ENCODE results near the gene DSG2. TPM values are rescaled to one million over a fixed set of nuclear protein-coding genes. Genes with fewer than 3 reads are reported as not detected.

DSG2 gene
- total RNA-seq, 2 experiments from 2014 or later: 0.11 to 0.14 TPM

GRCh38 chr18:31454066-31454708 lies 43.8 kb upstream of the DSG2 start:
- no peak overlapping the region for H3K27ac Mint-ChIP-seq
- DNase-seq: no peak
- TF ChIP-seq, protein P1, sequence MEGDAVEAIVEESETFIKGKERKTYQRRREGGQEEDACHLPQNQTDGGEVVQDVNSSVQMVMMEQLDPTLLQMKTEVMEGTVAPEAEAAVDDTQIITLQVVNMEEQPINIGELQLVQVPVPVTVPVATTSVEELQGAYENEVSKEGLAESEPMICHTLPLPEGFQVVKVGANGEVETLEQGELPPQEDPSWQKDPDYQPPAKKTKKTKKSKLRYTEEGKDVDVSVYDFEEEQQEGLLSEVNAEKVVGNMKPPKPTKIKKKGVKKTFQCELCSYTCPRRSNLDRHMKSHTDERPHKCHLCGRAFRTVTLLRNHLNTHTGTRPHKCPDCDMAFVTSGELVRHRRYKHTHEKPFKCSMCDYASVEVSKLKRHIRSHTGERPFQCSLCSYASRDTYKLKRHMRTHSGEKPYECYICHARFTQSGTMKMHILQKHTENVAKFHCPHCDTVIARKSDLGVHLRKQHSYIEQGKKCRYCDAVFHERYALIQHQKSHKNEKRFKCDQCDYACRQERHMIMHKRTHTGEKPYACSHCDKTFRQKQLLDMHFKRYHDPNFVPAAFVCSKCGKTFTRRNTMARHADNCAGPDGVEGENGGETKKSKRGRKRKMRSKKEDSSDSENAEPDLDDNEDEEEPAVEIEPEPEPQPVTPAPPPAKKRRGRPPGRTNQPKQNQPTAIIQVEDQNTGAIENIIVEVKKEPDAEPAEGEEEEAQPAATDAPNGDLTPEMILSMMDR (IDR thresholded peaks at IDR 0.05): no peak
- H3K4me1 Mint-ChIP-seq (ENCODE audit: low read depth): no peaks in the 10 kb centered on the region
- no peaks in the 10 kb centered on the region for H3K36me3 ChIP-seq (ENCODE audit: insufficient read depth, low read length)
- ChIA-PET CTCF (no interaction called here), POLR2A (no interaction called here)
- H3K4me3 ChIP-seq (ENCODE audit: low read length): no peak overlapping the region
- ATAC-seq (ENCODE audit: poor library complexity): no peak
- H3K4me1 ChIP-seq (ENCODE audit: insufficient read depth, low read length): no peaks in the 10 kb centered on the region
- no peaks in the 10 kb centered on the region for H3K36me3 Mint-ChIP-seq (ENCODE audit: low read depth)
- H3K27me3 ChIP-seq (ENCODE audit: control insufficient read depth in 1 of 2, insufficient read depth in 2 of 2, low read length in 2 of 2): no peaks in the 10 kb centered on the region
- no peaks in the 10 kb centered on the region for H3K9me3 ChIP-seq (ENCODE audit: control insufficient read depth in 1 of 2, insufficient read depth in 1 of 2, low read length in 2 of 2)
- no peaks in the 10 kb centered on the region for H3K9me3 Mint-ChIP-seq
- no peak overlapping the region for H3K27ac ChIP-seq (ENCODE audit: low read depth in 1 of 2, low read length in 2 of 2)
- intact Hi-C loops (cut with DNase I, micrococcal nuclease): no loop called here
- no peaks in the 10 kb centered on the region for H3K27me3 Mint-ChIP-seq
- H3K4me3 Mint-ChIP-seq: no peak overlapping the region

DNA sequence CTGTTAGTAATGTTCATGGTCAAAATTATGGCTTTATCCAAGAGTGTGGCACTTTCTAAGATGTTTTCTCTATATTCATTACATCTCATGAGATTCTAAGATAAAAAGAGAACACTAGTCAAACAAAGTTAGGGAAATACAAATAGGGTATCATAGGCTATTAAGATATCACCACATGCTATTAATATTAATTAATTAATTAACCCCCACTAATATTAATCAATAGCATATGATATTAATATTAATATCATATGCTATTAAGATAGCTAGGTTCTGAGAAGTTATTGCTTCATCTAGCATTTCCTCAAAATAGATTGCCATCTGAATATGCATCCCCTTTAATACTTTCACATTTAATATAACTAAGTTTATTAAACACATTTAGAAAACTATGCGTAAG lies 28.3 kb upstream of the DSG2 start:
- TF ChIP-seq, protein P1 (IDR thresholded peaks at IDR 0.05): no peak

GRCh38 chr18:31478688-31479087 lies 19.3 kb upstream of the DSG2 start:
- intact Hi-C loops (cut with DNase I, micrococcal nuclease): no loop called here
- Mint-ChIP-seq H3K4me1 (ENCODE audit: low read depth) (no peaks in the 10 kb centered on the region), H3K27ac (no peak overlapping the region), H3K9me3 (no peaks in the 10 kb centered on the region), H3K4me3 (no peak overlapping the region), H3K27me3 (peaks cover 4% of the 10 kb centered on the region), H3K36me3 (ENCODE audit: low read depth) (no peaks in the 10 kb centered on the region)
- Histone ChIP-seq H3K4me1 (ENCODE audit: insufficient read depth, low read length) (no peaks in the 10 kb centered on the region), H3K9me3 (ENCODE audit: control insufficient read depth in 1 of 2, insufficient read depth in 1 of 2, low read length in 2 of 2) (no peaks in the 10 kb centered on the region), H3K27me3 (ENCODE audit: control insufficient read depth in 1 of 2, insufficient read depth in 2 of 2, low read length in 2 of 2) (no peaks in the 10 kb centered on the region), H3K27ac (ENCODE audit: low read depth in 1 of 2, low read length in 2 of 2) (no peak overlapping the region), H3K36me3 (ENCODE audit: insufficient read depth, low read length) (no peaks in the 10 kb centered on the region), H3K4me3 (ENCODE audit: low read length) (no peak overlapping the region)
- ChIA-PET POLR2A (no interaction called here), CTCF (no interaction called here)
- TF ChIP-seq, protein P1 (IDR thresholded peaks at IDR 0.05): no peak
- DNase-seq: no peak
- no peak for ATAC-seq (ENCODE audit: poor library complexity)

More for the DNA sequence above, 28.3 kb upstream of the DSG2 start:
- Mint-ChIP-seq H3K27ac (no peak overlapping the region), H3K36me3 (ENCODE audit: low read depth) (no peaks in the 10 kb centered on the region), H3K27me3 (no peaks in the 10 kb centered on the region), H3K9me3 (no peaks in the 10 kb centered on the region), H3K4me1 (ENCODE audit: low read depth) (no peaks in the 10 kb centered on the region), H3K4me3 (no peak overlapping the region)
- Histone ChIP-seq H3K36me3 (ENCODE audit: insufficient read depth, low read length) (no peaks in the 10 kb centered on the region), H3K9me3 (ENCODE audit: control insufficient read depth in 1 of 2, insufficient read depth in 1 of 2, low read length in 2 of 2) (no peaks in the 10 kb centered on the region), H3K27ac (ENCODE audit: low read depth in 1 of 2, low read length in 2 of 2) (no peak overlapping the region), H3K4me3 (ENCODE audit: low read length) (no peak overlapping the region), H3K27me3 (ENCODE audit: control insufficient read depth in 1 of 2, insufficient read depth in 2 of 2, low read length in 2 of 2) (no peaks in the 10 kb centered on the region), H3K4me1 (ENCODE audit: insufficient read depth, low read length) (no peaks in the 10 kb centered on the region)
- ChIA-PET POLR2A (no interaction called here), CTCF (no interaction called here)
- no peak for DNase-seq
- ATAC-seq (ENCODE audit: poor library complexity): no peak
- intact Hi-C loops (cut with DNase I, micrococcal nuclease): no loop called here

Data from CD4-positive, alpha-beta T cell (primary cell).